GM12878 (cell line): ENCODE measurements around the gene MAP3K4.

Source experiments
- MYC ChIP-seq: IDR thresholded peaks from 2 replicates; pipeline ENCODE4 v1.6.1; 2011; ENCODE audit warnings: mild to moderate bottlenecking, low read length, moderate library complexity, inconsistent platforms; ENCODE audit not compliant: insufficient read depth, insufficient replicate concordance, insufficient read length, severe bottlenecking
- NR2C2 ChIP-seq: IDR thresholded peaks from 2 replicates; pipeline ENCODE4 v1.6.1; 2011; ENCODE audit warnings: borderline replicate concordance, low read depth; ENCODE audit not compliant: control insufficient read depth, insufficient read length
- PKNOX1 ChIP-seq: fragments of 450-650 bp; IDR thresholded peaks from 2 replicates; pipeline ENCODE4 v1.6.1; 2016; ENCODE audit warnings: mild to moderate bottlenecking
- POU2F2 ChIP-seq: IDR thresholded peaks from 3 replicates; pipeline ENCODE4 v1.6.1; 2011; ENCODE audit warnings: low read depth, mild to moderate bottlenecking, low read length, borderline replicate concordance
- USF1 ChIP-seq: IDR thresholded peaks from 2 replicates; pipeline ENCODE4 v1.6.1; 2011; ENCODE audit warnings: borderline replicate concordance, low read depth, mild to moderate bottlenecking, moderate library complexity, mixed read lengths, low read length; ENCODE audit not compliant: insufficient read depth; ENCODE audit errors: extremely low read length
- TF ChIP-seq, protein P1 (sequence below), 3 experiments: IDR thresholded peaks in 2 of 3; conservative IDR thresholded peaks in 1 of 3; 2 replicates each; pipeline ENCODE4 v1.5.1; 2011; ENCODE audit warnings: low read depth in 3 of 3, low read length in 3 of 3, mild to moderate bottlenecking in 3 of 3, control low read depth in 2 of 3, moderate library complexity in 2 of 3, inconsistent platforms in 1 of 3, mixed read lengths in 1 of 3; ENCODE audit not compliant: control insufficient read depth in 2 of 3, insufficient read depth in 1 of 3; ENCODE audit errors: extremely low read depth in 1 of 3

DNA sequence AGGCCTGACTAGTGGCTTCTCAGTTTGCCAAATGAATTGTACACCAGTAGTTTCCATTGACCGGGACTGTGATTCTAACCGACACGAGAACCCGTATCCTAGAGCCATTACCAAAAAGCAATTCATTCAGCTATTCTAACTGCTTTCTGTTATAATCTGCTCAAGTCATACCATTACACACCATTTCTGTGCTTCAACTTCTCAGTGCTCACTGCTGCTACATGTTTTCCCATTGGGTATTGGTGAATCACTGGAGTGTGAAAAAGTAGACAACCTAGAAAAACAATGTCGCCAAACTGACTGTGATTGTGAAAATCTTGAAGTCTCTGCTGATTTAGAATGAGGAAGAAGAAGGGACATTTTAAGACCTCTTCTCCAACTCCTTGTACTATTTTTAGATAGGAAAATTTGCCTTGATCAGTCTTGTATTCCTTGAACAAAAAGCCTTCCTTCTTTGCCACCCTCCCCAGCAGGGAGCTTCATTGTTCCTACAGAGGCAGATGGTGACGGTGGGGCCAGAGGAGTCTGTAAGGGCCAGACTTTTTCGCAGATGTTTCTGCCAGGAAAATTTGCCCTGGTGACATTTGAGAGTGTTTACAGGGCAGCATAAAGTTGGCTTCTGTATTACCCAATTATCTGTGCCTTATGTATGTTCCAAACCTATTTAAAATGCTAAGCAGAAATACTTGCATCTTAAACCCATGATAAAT is 31.7 kb upstream of the MAP3K4 start:
- no peak for TF ChIP-seq NR2C2
- no peak for TF ChIP-seq PKNOX1
- TF ChIP-seq POU2F2 = no peak
- TF ChIP-seq, protein P1, sequence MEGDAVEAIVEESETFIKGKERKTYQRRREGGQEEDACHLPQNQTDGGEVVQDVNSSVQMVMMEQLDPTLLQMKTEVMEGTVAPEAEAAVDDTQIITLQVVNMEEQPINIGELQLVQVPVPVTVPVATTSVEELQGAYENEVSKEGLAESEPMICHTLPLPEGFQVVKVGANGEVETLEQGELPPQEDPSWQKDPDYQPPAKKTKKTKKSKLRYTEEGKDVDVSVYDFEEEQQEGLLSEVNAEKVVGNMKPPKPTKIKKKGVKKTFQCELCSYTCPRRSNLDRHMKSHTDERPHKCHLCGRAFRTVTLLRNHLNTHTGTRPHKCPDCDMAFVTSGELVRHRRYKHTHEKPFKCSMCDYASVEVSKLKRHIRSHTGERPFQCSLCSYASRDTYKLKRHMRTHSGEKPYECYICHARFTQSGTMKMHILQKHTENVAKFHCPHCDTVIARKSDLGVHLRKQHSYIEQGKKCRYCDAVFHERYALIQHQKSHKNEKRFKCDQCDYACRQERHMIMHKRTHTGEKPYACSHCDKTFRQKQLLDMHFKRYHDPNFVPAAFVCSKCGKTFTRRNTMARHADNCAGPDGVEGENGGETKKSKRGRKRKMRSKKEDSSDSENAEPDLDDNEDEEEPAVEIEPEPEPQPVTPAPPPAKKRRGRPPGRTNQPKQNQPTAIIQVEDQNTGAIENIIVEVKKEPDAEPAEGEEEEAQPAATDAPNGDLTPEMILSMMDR (IDR thresholded peaks at IDR 0.05 in 2 of 3, conservative IDR thresholded peaks at IDR 0.05 in 1 of 3; ENCODE audit: control insufficient read depth in 2 of 3, extremely low read depth in 1 of 3, insufficient read depth in 1 of 3, low read depth in 3 of 3, low read length in 3 of 3) = no peak
- TF ChIP-seq USF1 = no peak
- TF ChIP-seq MYC = no peak
